GM21528 (cell line): ENCODE data around the gene DEPDC1.
A peak's percentile ranks its signal among the peaks of the same experiment; 100 is the strongest.
"Not testable (repeated sequence)": the region's sequence is repeated elsewhere in the genome, so short reads cannot be mapped to it uniquely, and the experiment has no call there.

Experiments
- ATAC-seq: cut with Tn5 transposase; IDR thresholded peaks from one replicate; pipeline ENCODE4 v1.9.1; 2021; ENCODE audit warnings: mild to moderate bottlenecking, moderate library complexity; ENCODE audit not compliant: unreplicated experiment, low FRiP score

The DEPDC1 gene, protein sequence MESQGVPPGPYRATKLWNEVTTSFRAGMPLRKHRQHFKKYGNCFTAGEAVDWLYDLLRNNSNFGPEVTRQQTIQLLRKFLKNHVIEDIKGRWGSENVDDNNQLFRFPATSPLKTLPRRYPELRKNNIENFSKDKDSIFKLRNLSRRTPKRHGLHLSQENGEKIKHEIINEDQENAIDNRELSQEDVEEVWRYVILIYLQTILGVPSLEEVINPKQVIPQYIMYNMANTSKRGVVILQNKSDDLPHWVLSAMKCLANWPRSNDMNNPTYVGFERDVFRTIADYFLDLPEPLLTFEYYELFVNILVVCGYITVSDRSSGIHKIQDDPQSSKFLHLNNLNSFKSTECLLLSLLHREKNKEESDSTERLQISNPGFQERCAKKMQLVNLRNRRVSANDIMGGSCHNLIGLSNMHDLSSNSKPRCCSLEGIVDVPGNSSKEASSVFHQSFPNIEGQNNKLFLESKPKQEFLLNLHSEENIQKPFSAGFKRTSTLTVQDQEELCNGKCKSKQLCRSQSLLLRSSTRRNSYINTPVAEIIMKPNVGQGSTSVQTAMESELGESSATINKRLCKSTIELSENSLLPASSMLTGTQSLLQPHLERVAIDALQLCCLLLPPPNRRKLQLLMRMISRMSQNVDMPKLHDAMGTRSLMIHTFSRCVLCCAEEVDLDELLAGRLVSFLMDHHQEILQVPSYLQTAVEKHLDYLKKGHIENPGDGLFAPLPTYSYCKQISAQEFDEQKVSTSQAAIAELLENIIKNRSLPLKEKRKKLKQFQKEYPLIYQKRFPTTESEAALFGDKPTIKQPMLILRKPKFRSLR

DNA sequence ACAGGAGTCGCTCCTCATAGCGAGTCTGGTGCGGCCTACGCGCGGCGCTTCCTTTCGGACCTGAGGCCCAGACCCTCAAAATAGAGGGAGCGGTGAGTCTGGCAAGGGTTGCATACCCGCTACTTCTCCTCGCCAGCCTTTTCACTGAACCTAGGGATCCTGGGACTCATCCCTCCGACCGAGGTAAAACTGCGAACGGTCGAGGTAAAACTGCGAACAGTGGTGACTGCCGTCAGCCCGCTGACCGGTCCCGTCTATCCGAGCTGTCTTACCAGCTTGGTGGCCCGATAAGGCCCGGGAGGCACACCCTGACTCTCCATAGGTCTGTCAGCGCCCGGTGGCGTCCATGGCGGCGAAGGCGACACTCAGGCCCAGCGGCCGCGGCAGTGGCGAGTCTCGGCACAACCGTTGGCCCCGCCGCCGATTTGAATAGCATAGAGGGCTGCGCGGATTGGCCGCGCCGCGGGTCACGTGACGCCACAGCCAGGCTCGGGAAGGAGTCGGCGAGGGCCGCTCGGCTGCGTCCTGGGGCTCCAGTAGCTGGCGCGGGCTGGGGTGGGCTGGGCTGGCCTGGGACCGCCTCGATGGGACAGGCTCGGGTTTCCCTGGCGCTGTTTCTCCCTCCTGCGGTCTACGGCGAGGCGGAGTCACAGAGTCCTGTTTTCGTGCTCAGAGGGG, at the start of gene DEPDC1:
DEPDC1 (minus strand) TSS at position 403 of the 678 bp plus-strand sequence; CDS start at position 320, 83 bp downstream.
- ATAC-seq = peak; percentile 97

DNA sequence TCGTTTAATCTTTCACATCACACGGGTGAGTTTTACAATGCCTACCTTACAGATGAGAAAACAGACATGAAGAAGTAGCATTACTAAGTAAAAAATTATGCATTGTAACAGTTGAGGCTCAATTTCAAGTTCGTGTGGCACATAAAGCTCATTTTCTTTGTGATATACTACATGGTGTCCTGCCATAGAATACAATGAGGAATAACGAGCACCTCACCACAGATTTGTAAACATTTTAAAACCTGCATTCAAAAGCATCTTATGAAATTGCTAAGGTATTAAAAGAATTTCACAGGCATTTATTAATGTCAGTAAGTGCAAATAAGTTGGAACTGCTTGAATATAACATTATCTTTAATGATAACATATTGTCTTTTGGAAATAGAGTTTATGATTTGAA, 47.8 kb upstream of the DEPDC1 start:
- no peak for ATAC-seq

DNA sequence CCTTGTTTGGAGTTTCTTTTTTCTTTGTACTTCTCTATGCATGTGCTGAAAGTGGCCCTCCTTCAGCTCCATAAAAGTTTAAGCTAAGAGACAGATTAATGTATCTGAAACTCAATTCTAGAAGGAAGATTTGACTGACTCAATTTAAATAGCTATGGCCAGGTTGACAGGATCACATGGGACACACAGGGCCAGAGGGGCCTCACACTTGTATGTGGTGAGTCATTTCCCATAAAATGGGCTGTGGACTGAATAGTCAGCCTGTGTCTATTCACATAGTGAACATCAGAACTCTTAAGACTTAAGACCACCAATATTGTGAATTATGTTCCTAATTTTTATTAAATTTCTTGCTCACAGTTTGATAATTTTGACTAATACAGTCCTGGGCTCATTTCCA, 45.7 kb upstream of the DEPDC1 start:
- ATAC-seq = no peak

DNA sequence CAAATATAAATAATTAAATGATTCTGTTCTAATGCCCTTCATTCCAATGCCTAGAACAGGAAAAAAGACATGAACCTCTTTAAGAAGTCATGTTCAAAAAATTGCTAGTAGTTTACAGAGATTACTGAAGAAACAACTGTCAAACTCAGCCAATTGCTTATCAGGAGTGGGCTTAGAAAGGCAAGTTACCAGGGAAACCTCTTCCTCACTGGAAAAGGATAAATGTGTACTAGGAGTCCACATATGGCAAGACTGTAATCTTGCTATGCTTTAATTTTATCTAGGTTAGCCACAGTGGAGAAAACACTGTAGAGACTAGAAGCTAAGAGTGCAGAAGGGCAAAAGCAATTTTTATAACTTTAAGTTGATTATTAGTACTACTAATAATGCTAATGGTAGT, 42.1 kb upstream of the DEPDC1 start:
- no peak for ATAC-seq

DNA sequence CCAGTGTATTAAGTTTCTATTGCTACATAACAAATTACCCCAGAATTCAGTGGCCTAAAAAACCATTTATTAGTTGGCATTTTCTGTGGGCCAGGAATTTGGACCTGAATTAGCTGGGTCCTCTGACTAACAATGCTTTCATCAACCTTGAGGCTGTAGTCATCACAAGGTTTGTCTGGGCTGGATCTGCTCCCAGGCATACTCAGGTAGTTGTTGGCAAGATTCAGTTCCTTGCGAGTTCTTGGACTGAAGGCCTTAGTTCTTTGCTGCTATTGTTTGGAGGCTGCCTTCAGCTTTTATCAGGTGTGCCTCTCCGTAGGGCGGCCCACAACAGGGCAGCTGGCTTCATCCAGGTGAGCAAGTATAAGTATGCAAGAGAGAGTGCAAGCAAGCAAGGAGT, 31.4 kb upstream of the DEPDC1 start:
- no peak for ATAC-seq

DNA sequence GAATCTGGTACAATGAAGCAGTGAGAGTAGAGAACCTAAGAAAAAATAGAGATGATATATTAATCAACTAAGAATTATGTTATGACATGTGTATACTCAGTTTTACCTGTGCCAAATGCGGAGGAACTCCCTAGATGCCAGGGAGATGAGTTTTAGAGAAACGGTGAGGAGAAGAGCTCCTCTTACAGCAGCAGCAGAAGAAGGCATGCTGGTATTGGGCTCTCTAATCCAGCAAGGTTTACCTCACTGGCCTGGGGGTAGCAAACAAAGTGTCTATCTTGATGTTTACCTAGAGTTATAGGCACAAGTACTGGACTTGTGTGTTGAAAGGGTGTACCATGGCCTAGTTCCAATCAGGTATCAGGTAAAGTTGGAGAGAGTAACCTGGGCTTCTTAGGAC, 28.9 kb upstream of the DEPDC1 start:
- ATAC-seq = no peak

DNA sequence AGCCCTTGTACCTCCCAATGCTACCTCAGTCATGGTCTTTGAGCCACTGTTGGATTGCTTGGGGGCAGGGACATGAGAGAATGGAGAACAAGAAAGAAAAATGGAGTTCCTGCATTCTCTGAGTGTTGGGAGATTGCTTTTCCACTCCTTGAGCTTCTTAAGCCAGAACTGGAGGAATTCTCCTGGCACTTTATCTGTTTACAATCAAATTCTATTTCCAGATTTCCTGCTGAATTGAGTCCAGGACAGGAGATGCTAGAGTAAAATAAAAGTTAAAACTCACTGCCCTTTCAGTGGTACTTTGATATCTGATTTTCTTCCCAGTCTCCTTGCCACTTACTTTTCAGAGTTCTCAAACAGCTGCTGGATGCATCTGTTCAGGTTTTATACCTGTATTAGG, 24.4 kb upstream of the DEPDC1 start:
- ATAC-seq = no peak

DNA sequence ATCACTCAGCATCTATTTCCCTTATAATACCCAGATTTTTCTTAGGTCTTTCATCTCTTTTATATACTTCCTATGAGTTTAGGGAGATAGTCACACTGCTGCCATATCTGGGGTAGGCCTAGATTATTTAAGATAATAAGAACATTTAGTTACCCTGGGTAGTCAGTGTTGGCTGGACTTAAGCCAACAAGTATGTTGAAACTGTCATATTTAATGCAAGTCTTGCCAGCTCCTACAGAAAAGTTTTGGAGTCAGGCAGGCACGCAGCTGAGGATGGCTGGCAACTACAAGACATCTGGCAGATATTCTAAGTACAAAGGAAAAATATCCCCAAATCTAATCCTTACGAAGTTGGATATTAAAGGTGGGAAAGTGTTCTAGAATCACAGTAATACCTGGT, 19.2 kb upstream of the DEPDC1 start:
- no peak for ATAC-seq

DNA sequence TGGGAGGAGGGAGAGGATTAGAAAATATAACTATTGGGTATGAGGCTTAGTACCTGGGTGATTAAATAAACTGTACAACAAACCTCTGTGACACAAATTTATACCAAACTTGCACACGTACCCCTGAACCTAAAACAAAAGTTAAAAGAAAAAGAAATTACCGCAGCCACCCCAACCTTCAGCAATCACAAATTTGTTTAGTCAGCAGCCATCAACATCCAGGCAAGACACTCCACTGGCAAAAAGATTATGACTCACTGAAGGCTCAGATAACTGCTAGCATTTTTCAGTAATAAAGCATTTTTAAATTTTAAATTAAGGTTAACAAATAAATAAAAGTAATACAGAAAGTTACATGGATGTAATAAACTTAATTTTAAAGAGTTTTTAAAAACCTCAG, 14.4 kb upstream of the DEPDC1 start:
- ATAC-seq = no peak

DNA sequence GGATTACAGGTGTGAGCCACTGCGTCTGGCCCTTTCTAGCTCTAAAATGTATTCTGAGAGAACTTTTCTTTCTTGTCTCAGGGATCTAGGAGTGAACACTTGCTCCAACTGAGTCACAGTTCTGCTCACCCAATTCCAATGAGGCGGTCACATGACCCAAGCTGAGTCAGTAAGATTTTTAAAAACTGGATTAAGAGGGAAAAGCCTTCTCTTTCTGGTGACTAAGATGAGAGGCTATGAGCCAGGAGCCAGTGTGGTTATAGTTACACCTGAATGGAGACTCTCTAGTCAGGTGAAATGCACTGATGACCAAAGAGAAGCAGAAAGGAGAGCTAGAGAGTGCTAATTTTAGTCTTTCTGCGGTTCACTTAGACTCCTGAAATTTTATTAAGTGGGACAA, 9.5 kb upstream of the DEPDC1 start:
- no peak for ATAC-seq

DNA sequence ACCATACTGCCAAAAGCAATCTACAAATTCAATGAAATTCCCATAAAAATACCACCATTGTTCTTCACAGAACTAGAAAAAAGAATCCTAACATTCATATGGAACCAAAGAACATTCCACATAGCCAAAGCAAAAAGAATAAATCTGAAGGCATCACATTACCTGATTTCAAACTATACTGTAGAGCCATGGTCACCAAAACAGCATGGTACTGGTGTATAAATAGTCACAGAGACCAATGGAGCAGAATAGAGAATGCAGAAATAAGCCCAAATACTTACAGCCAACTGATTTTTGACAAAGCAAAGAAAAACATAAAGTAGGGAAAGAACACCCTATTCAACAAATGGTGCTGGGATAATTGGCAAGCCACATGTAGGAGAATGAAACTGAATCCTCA, 6.2 kb upstream of the DEPDC1 start:
- no peak for ATAC-seq

DNA sequence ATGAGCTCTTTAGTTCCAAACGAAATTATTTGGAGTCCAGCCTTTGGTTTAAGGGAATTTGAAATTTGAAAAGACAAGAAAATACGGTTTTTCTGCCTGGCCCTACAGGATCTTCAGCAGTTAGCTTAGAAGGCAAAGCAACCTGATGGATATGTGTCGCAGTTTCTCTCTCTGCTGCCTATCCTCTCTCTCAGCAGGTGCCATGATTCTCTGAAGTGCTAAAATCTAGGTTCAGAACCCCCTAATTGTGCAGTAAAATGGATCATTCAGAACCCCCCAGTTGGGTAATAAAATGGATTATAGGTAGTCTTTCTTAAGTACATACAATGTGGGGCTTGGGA, 446 bp upstream of the DEPDC1 start:
- peak; percentile 27 for ATAC-seq

DNA sequence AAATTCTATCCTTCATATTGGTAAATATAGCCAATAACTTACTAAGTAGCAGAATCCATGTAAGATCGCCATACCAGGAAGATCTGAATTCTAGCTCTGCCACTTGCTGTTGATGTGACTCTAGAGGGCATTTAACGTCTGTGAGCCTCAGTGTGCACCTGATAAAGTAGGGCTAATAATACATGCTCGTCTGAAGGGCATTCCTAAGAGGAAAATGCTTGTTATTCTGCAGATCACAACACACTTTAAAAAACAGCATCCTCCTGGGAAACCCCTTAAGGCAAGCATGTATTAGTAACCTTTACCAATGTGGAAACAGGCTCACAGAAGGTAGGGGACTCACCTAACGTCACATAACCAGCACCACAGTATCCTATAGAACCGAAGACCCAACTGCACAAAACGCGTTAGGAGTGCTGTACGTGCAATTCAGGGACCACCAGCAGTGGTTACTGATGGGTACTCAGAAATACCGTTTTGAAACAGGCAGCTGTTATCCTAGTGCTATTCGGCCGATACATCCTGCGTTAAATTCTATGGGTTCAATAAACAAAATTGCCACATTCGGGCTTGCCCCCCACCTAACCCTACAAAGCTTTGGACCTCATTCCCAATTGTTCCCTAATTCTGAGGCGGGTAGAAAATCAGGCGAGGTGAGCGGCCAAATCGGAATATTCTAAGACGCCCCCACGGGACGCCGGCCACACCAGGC, 758 bp downstream of the DEPDC1 start:
- peak; percentile 25 for ATAC-seq

DNA sequence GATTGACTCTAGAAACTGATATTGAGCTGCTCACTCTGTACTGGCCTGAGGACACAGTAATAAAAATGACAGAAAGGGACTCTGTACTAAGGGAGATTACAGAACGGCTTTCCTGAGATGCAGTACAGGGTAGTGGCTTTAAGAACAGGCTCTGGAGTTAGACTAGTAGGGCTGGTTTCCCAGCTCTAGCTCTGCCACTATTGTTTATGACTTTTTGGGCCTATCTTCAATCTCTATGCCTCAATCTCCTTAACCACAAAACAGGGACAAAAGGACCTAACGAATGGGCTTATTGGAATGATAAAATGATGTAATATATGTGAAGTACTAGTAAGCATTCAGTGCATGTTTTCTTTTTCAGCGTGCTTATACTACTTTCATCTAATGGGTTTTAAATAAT, 1.4 kb downstream of the DEPDC1 start:
- ATAC-seq = no peak

DNA sequence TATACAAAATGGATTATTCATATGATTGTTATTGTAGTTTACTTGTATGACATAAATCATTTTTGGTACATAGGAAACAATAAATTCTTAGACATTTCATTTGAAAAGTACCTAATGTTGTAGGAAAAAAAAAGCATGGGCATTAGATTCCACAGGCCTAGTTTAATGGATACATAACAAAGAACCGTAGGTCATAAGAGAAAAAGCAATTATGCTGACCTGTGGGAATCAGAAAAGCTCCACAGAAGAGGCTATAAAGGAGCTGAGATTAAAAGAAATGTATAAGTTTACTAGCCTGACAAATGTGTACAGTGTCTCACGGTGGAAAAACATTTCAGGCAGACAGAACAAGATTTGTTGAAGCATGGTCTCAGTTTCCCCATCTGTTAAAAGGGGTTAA, 3.7 kb downstream of the DEPDC1 start:
- no peak for ATAC-seq

DNA sequence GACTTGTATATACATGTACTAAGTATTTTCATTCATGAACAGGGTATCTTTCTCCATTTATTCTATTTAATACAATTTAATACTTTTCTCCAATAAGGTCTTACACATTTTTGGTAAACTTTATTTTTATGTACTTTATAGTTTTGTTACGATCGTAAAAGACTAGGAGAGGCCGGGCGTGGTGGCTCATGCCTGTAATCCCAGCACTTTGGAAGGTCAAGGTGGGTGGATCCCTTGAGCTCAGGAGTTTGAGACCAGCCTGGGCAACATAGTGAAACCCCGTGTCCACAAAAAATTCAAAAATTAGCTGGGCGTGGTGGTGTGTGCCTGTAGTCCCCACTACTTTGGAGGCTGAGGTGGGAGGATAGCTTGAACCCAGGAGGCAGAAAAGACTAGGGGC, 4.6 kb downstream of the DEPDC1 start:
- not testable (repeated sequence) for ATAC-seq

DNA sequence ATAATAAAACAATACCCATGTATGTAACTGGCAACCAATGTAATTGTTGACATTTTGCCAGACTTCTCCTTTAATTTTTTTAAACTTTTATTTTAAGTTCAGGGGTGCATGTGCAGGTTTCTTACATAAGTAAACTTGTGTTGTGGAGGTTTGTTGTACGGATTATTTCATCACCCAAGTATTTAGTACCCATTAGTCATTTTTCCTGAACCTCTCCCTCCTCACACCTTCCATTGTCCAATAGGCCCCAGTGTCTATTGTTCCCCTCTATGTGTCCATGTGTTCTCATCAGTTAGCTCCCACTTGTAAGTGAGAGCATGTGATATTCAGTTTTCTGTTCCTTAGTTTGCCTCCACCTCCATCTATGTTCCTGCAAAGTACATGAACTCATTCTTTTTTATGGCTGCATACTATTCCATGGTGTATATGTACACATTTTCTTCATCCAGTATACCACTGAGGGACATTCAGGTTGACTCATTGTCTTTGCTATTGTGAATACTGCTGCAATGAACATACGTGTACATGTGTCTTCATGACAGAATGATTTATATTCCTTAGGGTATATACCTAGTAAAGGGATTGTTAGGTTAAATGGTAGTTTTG, 6.7 kb downstream of the DEPDC1 start:
- no peak for ATAC-seq

DNA sequence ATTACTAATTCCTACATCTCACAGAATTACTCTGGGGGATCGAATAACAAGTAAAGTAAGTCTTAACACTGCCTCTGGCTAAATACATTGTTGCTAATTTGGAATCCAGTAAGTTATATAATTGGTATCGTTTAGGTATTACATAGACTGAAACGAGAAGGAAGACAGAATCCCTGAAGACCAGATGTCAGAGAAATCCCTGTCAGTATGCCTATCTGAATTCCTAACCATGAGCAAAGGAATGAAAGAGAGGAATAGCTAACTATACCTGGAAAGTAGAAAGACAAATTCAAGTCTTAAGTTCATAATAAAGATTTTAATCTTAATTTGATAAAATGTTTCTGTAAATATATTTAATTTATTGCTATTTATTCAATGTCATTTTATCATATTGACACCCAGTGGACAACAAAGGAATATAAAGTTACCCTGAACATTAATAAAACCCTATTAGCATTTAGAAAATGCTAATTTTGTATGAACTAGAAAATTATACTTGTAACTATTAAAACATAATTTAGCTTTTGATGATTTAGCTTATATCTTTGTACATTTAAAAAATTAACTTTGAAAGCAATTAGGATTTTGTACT, 11.4 kb downstream of the DEPDC1 start:
- ATAC-seq = no peak

DNA sequence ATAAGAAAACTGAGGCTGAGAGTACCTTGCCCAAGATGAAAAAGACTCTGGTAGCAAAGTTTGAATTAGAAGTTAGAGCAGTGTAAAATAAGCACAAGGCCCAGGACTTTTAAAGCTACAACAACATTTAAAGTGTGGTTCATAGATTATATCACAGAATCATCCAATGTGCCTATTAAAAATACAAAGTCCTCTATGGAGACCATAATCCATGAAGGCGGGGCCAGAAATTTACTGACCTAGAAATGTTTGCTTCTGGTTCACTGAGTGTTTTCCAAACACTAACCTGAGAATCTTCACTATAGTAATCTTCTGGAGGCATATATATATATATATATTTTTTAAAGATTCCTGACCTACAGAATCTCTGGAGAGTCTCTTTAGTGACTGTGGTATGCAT, 12.3 kb downstream of the DEPDC1 start:
- no peak for ATAC-seq

DNA sequence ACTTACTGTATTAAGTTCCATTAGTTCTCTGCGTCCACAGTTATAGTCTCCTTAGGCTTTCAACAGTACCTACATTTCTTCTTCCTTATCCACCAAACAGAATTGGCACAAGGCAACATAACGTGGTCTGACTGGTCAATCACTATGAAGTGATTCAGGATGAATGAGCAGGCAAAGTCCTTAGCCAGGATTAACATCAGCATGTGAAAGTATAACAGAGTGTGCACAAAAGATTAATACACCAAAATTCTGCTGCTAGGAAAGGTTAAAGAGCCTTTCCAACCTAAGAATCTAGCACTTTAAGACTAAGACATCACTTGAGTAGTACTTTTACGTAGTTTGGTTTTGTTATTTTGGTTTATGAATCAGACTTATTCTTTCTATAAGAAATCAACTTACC, 15.8 kb downstream of the DEPDC1 start:
- no peak for ATAC-seq
